GM19023 (cell line): ENCODE results near the gene IL20RB.

ENCODE experiments used
- ATAC-seq: cut with Tn5 transposase; IDR thresholded peaks from one replicate; pipeline ENCODE4 v1.9.1; 2021; ENCODE audit warnings: mild to moderate bottlenecking, moderate library complexity; ENCODE audit not compliant: unreplicated experiment

The IL20RB gene

GRCh38 chr3:136957751-136958288, at the start of gene IL20RB:
Gene IL20RB (plus strand): TSS chr3:136957983. CDS start chr3:136958114, 131 bp downstream.
- no peak for ATAC-seq

GRCh38 chr3:136908297-136908696, 49.5 kb upstream of the IL20RB start:
- no peak for ATAC-seq

- ATAC-seq: no peak
Measured at GRCh38 chr3:136909187-136909586, 48.6 kb upstream of the IL20RB start.

GRCh38 chr3:136910697-136911096, 47.1 kb upstream of the IL20RB start:
- ATAC-seq: no peak

GRCh38 chr3:136913168-136913567, 44.6 kb upstream of the IL20RB start:
- no peak for ATAC-seq

- ATAC-seq: no peak
Measured at GRCh38 chr3:136914739-136915138, 43.0 kb upstream of the IL20RB start.

GRCh38 chr3:136916223-136916622, 41.6 kb upstream of the IL20RB start:
- no peak for ATAC-seq

- ATAC-seq: no peak
Measured at GRCh38 chr3:136919799-136920580, 37.8 kb upstream of the IL20RB start.

GRCh38 chr3:136920904-136921611, 36.7 kb upstream of the IL20RB start:
- ATAC-seq: no peak

- ATAC-seq: no peak
Measured at GRCh38 chr3:136925425-136926190, 32.2 kb upstream of the IL20RB start.

- ATAC-seq: no peak
Measured at GRCh38 chr3:136928240-136928639, 29.5 kb upstream of the IL20RB start.

GRCh38 chr3:136929977-136930670, 27.7 kb upstream of the IL20RB start:
- no peak for ATAC-seq

- no peak for ATAC-seq
Measured at GRCh38 chr3:136931606-136932005, 26.2 kb upstream of the IL20RB start.

- ATAC-seq: no peak
Measured at GRCh38 chr3:136932523-136932922, 25.3 kb upstream of the IL20RB start.

GRCh38 chr3:136932978-136933772, 24.6 kb upstream of the IL20RB start:
- ATAC-seq: no peak

- no peak for ATAC-seq
Measured at GRCh38 chr3:136937175-136937574, 20.6 kb upstream of the IL20RB start.

GRCh38 chr3:136937851-136938250, 19.9 kb upstream of the IL20RB start:
- ATAC-seq: no peak

GRCh38 chr3:136938334-136938733, 19.4 kb upstream of the IL20RB start:
- no peak for ATAC-seq

GRCh38 chr3:136939489-136939888, 18.3 kb upstream of the IL20RB start:
- ATAC-seq: no peak

- ATAC-seq: no peak
Measured at GRCh38 chr3:136942803-136943202, 15.0 kb upstream of the IL20RB start.
